ENCODE measurements around the gene SNF8. TPM values are rescaled to one million over a fixed set of nuclear protein-coding genes. Genes with fewer than 3 reads are reported as not detected.

The SNF8 gene
- total and polyA plus RNA-seq, 4 donors, result 78.8 to 217 (median 116) TPM

DNA sequence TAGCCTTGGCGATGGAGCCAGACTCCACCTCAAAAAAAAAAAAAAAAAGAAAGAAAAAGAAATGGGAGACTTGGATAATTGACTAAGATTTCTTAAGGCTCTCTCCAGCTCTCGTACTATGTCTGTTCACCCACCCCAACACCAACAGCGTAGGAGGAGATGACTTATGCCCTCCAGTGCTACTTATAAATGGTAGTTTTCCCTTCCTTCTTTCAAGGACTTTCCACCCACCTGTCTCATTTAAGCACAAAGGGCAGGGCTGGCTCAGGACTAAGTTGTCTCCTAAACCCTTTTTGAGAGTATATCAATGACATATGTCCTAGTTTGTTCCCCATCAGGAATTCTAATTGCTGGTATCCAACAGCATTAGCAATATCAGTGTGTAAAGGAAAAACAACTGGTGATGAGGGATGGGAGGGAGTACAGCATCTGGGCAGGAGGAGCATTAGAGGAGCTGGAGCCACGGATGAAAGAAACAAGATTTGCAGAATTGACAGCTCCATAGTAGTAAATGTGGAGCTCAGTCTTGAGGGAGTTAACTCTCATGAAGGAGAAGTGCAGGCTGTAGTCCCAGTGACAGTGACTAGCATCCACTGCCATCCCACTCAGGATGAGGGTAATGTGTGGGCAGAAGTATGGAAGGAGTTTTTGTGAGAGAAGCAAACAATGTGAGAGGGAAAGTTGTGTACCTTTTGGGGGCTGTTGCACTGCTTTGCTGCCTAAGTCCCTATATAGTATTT, 19.2 kb downstream of the SNF8 start:
- Histone ChIP-seq H3K27me3 (ENCODE audit: control insufficient read depth in 1 of 2, insufficient read depth in 2 of 2, low read length in 1 of 2) (no peaks in the 10 kb centered on the region), H3K36me3 (ENCODE audit: control insufficient read depth in 1 of 2, insufficient read depth in 2 of 2, low read length in 1 of 2) (peaks cover 10 to 19% of the 10 kb centered on the region in 2 donors), H3K9me3 (ENCODE audit: control insufficient read depth, low read length) (no peaks in the 10 kb centered on the region)

DNA sequence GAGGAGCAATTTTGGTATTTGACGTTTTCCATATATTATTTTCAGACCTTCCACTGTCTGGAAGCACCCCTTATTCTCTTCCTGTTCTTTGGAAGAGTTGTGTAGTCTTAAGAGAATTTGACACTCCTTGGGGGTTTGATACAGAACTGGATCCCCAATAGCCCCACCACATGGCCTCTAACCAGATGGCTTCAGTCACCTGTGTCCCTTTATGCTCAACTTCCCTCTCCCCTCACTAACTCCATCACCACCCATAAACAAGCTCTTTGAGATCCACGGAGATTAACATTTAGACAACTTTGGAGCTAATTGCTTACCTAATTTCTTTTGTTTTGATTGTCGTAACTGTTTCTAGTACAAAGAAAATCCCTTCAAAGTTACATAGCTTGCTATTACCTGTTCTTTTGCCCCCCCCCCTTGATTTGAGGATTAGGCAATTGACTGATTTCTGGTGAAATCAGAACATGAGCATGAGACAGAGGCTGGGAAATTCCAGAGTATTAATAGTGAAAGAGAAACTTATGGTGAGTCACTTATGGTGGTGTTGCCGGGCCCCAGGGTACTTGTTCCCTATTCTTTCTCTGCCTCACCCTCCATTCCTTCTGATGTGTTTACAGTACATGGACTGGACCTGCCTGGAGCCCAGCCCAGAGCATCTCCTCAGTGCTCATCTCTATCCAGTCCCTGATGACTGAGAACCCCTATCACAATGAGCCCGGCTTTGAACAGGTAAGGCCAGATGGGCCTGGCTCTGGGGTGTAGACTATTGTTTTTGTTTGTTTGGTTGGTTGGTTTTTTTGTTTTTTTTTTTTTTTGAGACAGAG, 29.0 kb downstream of the SNF8 start:
- ATAC-seq (ENCODE audit: low FRiP score), result no peak
- no peaks in the 10 kb centered on the region for H3K4me1 ChIP-seq (ENCODE audit: control insufficient read depth in 1 of 2, insufficient read depth in 2 of 2, low read length in 2 of 2)
- 68 to 69% methylated on average over 5 of the region's 5 CpGs for WGBS, 2 donors
- no peaks in the 10 kb centered on the region for H3K9me3 ChIP-seq (ENCODE audit: control insufficient read depth, low read length)
- no peak overlapping the region for H3K4me3 ChIP-seq (ENCODE audit: low read length in 2 of 2)
- no peaks in the 10 kb centered on the region for H3K27me3 ChIP-seq (ENCODE audit: control insufficient read depth in 1 of 2, insufficient read depth in 2 of 2, low read length in 1 of 2)
- DNase-seq, result no peak
- peaks cover 0 to 5% of the 10 kb centered on the region in 2 donors for H3K36me3 ChIP-seq (ENCODE audit: control insufficient read depth in 1 of 2, insufficient read depth in 2 of 2, low read length in 1 of 2)
- intact Hi-C loops (cut with DNase I), result no loop called here
- H3K27ac ChIP-seq (ENCODE audit: low read depth in 1 of 2, low read length in 2 of 2), result no peak overlapping the region

More for the DNA sequence above, 19.2 kb downstream of the SNF8 start:
- ATAC-seq (ENCODE audit: low FRiP score), result no peak
- no peak for DNase-seq
- Histone ChIP-seq H3K4me3 (ENCODE audit: low read length in 2 of 2) (no peak overlapping the region), H3K4me1 (ENCODE audit: control insufficient read depth in 1 of 2, insufficient read depth in 2 of 2, low read length in 2 of 2) (no peaks in the 10 kb centered on the region), H3K27ac (ENCODE audit: low read depth in 1 of 2, low read length in 2 of 2) (no peak overlapping the region)
- intact Hi-C loops (cut with DNase I), result loop anchor here in 1 of 2 donors (2.0 kb wide), 1 partner anchor 17 kb away; the partner anchor contains the start of gene UBE2Z
- WGBS, 2 donors, result 66 to 80% methylated on average over 4 of the region's 4 CpGs

DNA sequence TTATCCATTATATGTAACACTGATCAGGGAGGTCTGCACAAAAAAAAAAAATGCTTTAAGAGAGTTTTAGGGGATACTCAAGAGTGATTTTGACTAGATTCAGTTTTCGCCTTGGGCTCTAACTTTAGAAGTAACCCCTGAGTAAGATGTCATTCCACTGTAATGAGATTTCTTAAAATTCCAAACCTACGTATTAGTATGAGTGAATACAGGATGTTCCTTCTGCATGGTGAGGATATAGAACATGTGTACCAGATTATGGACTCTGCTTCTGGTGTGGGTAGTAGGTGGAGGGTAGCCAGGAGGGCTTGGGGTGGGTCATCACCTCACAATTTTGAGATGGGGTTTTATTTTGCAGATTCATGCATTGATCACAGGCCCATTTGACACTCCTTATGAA, 32.2 kb downstream of the SNF8 start:
- Histone ChIP-seq H3K27ac (ENCODE audit: low read depth in 1 of 2, low read length in 2 of 2) (no peak overlapping the region), H3K27me3 (ENCODE audit: control insufficient read depth in 1 of 2, insufficient read depth in 2 of 2, low read length in 1 of 2) (no peaks in the 10 kb centered on the region), H3K4me3 (ENCODE audit: low read length in 2 of 2) (no peak overlapping the region), H3K36me3 (ENCODE audit: control insufficient read depth in 1 of 2, insufficient read depth in 2 of 2, low read length in 1 of 2) (peaks cover 0 to 2% of the 10 kb centered on the region in 2 donors), H3K9me3 (ENCODE audit: control insufficient read depth, low read length) (no peaks in the 10 kb centered on the region), H3K4me1 (ENCODE audit: control insufficient read depth in 1 of 2, insufficient read depth in 2 of 2, low read length in 2 of 2) (no peaks in the 10 kb centered on the region)
- ATAC-seq (ENCODE audit: low FRiP score) (no peak), DNase-seq (no peak)
- WGBS, 2 donors, result 80 to 89% methylated on average over 2 of the region's 2 CpGs
- intact Hi-C loops (cut with DNase I), result no loop called here

DNA sequence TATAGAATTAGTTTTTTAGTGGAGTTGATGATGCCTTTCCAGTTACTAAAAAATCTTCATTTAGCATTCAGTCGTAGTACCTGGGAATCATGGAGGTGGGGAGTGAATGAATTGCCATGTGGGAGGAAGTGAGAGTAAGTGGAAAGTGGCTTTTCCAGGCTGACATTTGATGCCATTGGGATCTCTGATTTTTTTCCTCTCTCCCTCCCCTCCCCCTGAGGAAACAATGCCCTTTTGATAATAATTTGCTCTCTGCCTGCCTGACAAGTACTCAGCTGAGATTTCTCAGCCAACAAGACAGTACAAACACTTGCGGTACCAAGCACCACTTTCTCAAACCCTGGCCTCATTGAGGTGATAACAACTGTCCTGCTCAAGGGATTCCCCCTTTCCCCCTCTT, 34.3 kb downstream of the SNF8 start:
- no peaks in the 10 kb centered on the region for H3K36me3 ChIP-seq (ENCODE audit: control insufficient read depth in 1 of 2, insufficient read depth in 2 of 2, low read length in 1 of 2)
- ATAC-seq (ENCODE audit: low FRiP score), result no peak
- no peaks in the 10 kb centered on the region for H3K27me3 ChIP-seq (ENCODE audit: control insufficient read depth in 1 of 2, insufficient read depth in 2 of 2, low read length in 1 of 2)
- H3K4me1 ChIP-seq (ENCODE audit: control insufficient read depth in 1 of 2, insufficient read depth in 2 of 2, low read length in 2 of 2), result no peaks in the 10 kb centered on the region
- no peak for DNase-seq
- 57 to 68% methylated on average over 2 of the region's 2 CpGs for WGBS, 2 donors
- no peak overlapping the region for H3K4me3 ChIP-seq (ENCODE audit: low read length in 2 of 2)
- H3K9me3 ChIP-seq (ENCODE audit: control insufficient read depth, low read length), result no peaks in the 10 kb centered on the region
- H3K27ac ChIP-seq (ENCODE audit: low read depth in 1 of 2, low read length in 2 of 2), result no peak overlapping the region
- intact Hi-C loops (cut with DNase I), result no loop called here

DNA sequence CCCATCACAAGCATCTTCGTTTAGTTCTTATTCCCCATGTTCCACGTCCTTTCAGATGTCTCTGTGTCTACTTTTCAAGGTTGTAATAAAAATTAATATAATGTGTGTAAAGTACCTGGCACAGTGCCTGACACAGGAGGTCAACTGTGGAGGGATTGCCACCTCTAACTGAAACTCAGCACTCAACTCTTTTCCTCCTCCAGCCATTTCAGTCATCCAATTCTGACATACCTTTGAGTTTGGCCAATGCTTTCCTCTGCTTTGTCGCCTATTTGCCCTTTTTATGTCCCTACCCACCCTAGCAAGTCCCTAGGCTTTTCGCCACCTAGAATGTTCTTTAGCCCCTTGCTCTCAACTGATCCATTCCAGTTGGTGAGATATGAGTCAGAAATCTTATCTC, 34.9 kb downstream of the SNF8 start:
- Histone ChIP-seq H3K27me3 (ENCODE audit: control insufficient read depth in 1 of 2, insufficient read depth in 2 of 2, low read length in 1 of 2) (no peaks in the 10 kb centered on the region), H3K9me3 (ENCODE audit: control insufficient read depth, low read length) (no peaks in the 10 kb centered on the region), H3K4me3 (ENCODE audit: low read length in 2 of 2) (no peak overlapping the region), H3K27ac (ENCODE audit: low read depth in 1 of 2, low read length in 2 of 2) (no peak overlapping the region), H3K4me1 (ENCODE audit: control insufficient read depth in 1 of 2, insufficient read depth in 2 of 2, low read length in 2 of 2) (no peaks in the 10 kb centered on the region), H3K36me3 (ENCODE audit: control insufficient read depth in 1 of 2, insufficient read depth in 2 of 2, low read length in 1 of 2) (no peaks in the 10 kb centered on the region)
- DNase-seq (no peak), ATAC-seq (ENCODE audit: low FRiP score) (no peak)
- WGBS, 2 donors, result 50 to 53% methylated on average over 4 of the region's 4 CpGs
- intact Hi-C loops (cut with DNase I), result loop anchor here in 1 of 2 donors (2.0 to 5.0 kb wide), 2 partner anchors 15 to 33 kb away; partner anchors contain the start of gene SNF8

DNA sequence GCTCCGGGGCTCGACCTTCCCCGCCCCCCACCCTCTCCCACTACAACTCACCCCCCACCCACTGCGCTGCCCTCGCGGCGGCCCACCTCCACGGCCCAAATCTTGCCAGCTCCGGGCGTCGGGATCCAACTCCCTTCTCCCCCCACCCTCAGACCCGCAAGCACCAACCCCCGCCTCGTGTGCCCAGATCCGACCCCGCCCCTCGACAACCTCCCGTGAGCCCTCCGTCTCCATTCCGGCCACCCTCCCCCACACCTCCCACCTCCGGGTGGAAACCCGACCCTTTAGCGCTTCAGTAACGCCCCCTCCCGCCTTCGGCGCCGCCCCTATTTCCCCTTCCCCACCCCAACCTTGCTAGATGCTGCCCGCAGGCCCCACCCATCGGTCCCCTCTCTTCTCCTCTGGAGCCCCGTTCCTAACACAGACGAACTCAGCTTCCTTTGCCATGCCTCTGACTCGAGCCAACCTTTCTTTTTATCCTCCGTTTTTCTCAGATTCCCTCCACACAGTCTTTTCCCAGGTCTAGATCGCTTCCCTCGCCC, 35.7 kb downstream of the SNF8 start:
- ATAC-seq (ENCODE audit: low FRiP score), result peak; percentile 47
- intact Hi-C loops (cut with DNase I), result loop anchor here (1.0 to 5.0 kb wide), 3 partner anchors 16 to 33 kb away; partner anchors contain the start of genes ATP5MC1 (in 1 of the 2) and SNF8 (in 1 of the 2)
- Histone ChIP-seq H3K27ac (ENCODE audit: low read depth in 1 of 2, low read length in 2 of 2) (peak overlapping the region in 1 of 2 donors; percentile 33), H3K27me3 (ENCODE audit: control insufficient read depth in 1 of 2, insufficient read depth in 2 of 2, low read length in 1 of 2) (no peaks in the 10 kb centered on the region), H3K4me3 (ENCODE audit: low read length in 2 of 2) (peak overlapping the region; percentile 71 to 98), H3K36me3 (ENCODE audit: control insufficient read depth in 1 of 2, insufficient read depth in 2 of 2, low read length in 1 of 2) (no peaks in the 10 kb centered on the region), H3K9me3 (ENCODE audit: control insufficient read depth, low read length) (no peaks in the 10 kb centered on the region), H3K4me1 (ENCODE audit: control insufficient read depth in 1 of 2, insufficient read depth in 2 of 2, low read length in 2 of 2) (no peaks in the 10 kb centered on the region)
- WGBS, 2 donors, result 0 to 1% methylated on average over 35 to 36 of the region's 36 CpGs
- peak; percentile 87 to 94 for DNase-seq

DNA sequence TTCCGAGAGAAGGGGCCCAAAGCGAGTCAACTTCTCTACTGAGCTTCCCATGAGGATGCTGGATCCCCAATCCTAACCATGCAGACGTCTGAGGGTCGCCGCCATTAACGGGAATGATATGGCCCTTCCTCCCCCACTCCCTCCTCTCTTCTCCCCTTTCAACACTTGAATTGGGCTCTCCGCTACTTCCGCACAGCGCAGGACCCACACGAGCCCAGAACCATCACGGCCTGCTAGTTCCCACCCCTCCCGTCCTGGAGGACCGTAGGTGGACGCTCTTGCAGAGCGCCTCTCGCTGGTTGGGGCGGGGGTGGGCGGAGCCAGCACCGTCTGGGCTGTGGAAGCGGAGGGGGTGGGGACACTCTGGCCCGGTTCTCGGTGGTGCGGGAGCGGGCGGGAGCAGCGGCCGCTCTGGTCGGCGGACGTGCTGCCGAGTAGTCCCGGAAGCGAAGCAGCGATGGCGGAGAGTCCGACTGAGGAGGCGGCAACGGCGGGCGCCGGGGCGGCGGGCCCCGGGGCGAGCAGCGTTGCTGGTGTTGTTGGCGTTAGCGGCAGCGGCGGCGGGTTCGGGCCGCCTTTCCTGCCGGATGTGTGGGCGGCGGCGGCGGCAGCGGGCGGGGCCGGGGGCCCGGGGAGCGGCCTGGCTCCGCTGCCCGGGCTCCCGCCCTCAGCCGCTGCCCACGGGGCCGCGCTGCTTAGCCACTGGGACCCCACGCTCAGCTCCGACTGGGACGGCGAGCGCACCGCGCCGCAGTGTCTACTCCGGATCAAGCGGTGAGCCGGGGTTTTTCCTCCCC, 36.4 kb downstream of the SNF8 start, which contains the start of gene UBE2Z:
Gene UBE2Z, plus strand, starts transcription at position 361 of the 797 bp plus-strand sequence. Its CDS starts 97 bp downstream, at position 458.
- peak; percentile 95 to 97 for DNase-seq
- intact Hi-C loops (cut with DNase I), result loop anchor here (1.0 to 5.0 kb wide), 3 partner anchors 16 to 34 kb away; partner anchors contain the start of genes ATP5MC1 (in 1 of the 2) and SNF8 (in 1 of the 2)
- peak within 1 kb of the TSS; percentile 33 to 64 for H3K27ac ChIP-seq (ENCODE audit: low read depth in 1 of 2, low read length in 2 of 2)
- H3K9me3 ChIP-seq (ENCODE audit: control insufficient read depth, low read length), result no peaks in the 10 kb centered on the region
- peak; percentile 98 for ATAC-seq (ENCODE audit: low FRiP score)
- no peaks in the 10 kb centered on the region for H3K27me3 ChIP-seq (ENCODE audit: control insufficient read depth in 1 of 2, insufficient read depth in 2 of 2, low read length in 1 of 2)
- H3K36me3 ChIP-seq (ENCODE audit: control insufficient read depth in 1 of 2, insufficient read depth in 2 of 2, low read length in 1 of 2), result no peaks in the 10 kb centered on the region
- H3K4me3 ChIP-seq (ENCODE audit: low read length in 2 of 2), result peak within 1 kb of the TSS; percentile 71 to 98
- H3K4me1 ChIP-seq (ENCODE audit: control insufficient read depth in 1 of 2, insufficient read depth in 2 of 2, low read length in 2 of 2), result no peaks in the 10 kb centered on the region
- 0 to 1% methylated on average over 47 to 81 of the region's 81 CpGs for WGBS, 2 donors

DNA sequence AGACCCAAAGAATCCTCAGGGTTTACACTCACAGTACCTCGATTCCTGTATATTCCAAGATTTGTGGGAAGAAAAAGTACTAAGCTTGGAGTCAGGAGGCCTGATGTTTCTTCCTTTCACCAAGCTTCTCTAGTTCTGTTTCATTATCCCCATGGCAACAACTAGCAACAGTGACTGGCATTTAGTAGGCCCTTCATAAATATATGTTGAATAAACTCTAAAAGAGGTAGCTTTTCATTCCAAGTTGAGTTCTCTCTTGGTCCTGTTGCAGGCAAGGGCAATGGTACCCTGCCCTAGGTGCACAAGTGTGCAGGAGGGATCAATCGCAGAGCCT, 37.0 kb downstream of the SNF8 start:
- peak overlapping the region in 1 of 2 donors; percentile 15 for H3K4me3 ChIP-seq (ENCODE audit: low read length in 2 of 2)
- intact Hi-C loops (cut with DNase I), result loop anchor here (1.0 to 5.0 kb wide), 3 partner anchors 15 to 35 kb away; partner anchors contain the start of genes ATP5MC1 (in 1 of the 2) and SNF8 (in 1 of the 2)
- no peaks in the 10 kb centered on the region for H3K9me3 ChIP-seq (ENCODE audit: control insufficient read depth, low read length)
- H3K36me3 ChIP-seq (ENCODE audit: control insufficient read depth in 1 of 2, insufficient read depth in 2 of 2, low read length in 1 of 2), result no peaks in the 10 kb centered on the region
- no peak for ATAC-seq (ENCODE audit: low FRiP score)
- H3K4me1 ChIP-seq (ENCODE audit: control insufficient read depth in 1 of 2, insufficient read depth in 2 of 2, low read length in 2 of 2), result no peaks in the 10 kb centered on the region
- no peaks in the 10 kb centered on the region for H3K27me3 ChIP-seq (ENCODE audit: control insufficient read depth in 1 of 2, insufficient read depth in 2 of 2, low read length in 1 of 2)
- DNase-seq, result no peak
- H3K27ac ChIP-seq (ENCODE audit: low read depth in 1 of 2, low read length in 2 of 2), result peak overlapping the region in 1 of 2 donors; percentile 64
- WGBS, 2 donors, result 30 to 32% methylated on average over 2 of the region's 2 CpGs
